ENCODE data around the gene PLAGL2. TPM values are rescaled to one million over a fixed set of nuclear protein-coding genes. Genes with fewer than 3 reads are reported as not detected.

The PLAGL2 gene
- polyA plus RNA-seq, 1 donor (not counting 4 experiments of a cell fraction or from before 2014, with no cell fraction given) = 4.3 TPM

DNA sequence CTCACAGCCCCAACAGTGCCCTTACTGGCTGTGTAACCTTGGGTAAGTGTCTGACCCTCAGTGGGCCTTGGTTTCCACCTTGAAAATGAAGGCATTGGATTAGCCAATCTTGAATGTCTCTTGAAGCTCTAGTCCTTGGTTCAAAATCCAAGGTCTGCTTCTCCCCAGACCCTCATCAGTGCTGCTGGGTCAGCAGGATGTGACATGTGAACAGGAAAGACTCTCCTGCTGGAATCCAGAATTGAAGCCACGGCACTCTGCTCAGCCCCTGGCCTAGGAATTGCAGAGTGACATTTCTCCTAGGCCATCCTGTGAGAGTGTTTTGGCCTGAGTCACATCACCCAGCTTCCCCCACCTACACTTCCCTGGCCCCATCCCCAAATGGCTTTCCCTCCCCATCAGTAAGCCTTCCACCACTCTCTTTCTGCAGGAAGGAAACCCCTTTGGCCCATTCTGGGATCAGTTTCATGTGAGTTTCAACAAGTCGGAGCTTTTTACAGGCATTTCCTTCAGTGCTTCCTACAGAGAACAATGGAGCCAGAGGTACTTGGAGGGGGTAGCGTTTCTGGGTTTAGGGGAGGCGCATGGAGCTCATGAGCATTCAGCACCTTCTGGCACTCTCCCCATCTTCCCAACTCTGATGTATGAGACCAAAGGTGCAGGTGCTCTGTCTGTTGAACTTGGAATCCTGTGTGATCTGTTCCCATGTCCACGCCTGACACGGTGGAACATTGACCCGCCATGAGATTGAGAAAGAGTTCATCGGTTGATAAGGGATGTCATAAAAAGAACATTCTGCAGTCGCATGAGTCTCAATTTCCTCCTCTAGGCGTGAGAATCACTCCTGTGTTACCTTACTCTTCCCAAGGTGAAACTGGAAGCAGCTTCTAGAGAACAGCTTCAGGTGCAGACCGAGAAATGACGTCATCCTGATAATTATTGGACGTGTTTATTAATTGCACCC lies 8.9 kb upstream of the PLAGL2 start:
- dilution Hi-C loops (cut with MboI; ENCODE audit: extremely low pct_ligation_motif_present, low sequenced_read_pairs) = no loop called here
- Histone ChIP-seq H3K4me2 (ENCODE audit: control insufficient read depth, extremely low read depth, insufficient read depth, low read depth, low read length) (no peak overlapping the region), H3K9me1 (ENCODE audit: control insufficient read depth, extremely low read depth, insufficient read depth, low read length) (no peaks in the 10 kb centered on the region), H3K4me1 (ENCODE audit: control insufficient read depth, extremely low read depth, insufficient read depth, low read length) (no peaks in the 10 kb centered on the region), H3K36me3 (ENCODE audit: control insufficient read depth in 2 of 2, extremely low read depth in 1 of 2, insufficient read depth in 2 of 2, low read length in 2 of 2) (peaks cover 31 to 37% of the 10 kb centered on the region in 2 experiments), H2AFZ (ENCODE audit: control insufficient read depth, low read length) (no peak overlapping the region), H3K9ac (ENCODE audit: control insufficient read depth, extremely low read depth, insufficient read depth, low read length) (no peak overlapping the region), H3K27ac (ENCODE audit: control insufficient read depth, insufficient read depth, low read length) (no peak overlapping the region), H4K20me1 (ENCODE audit: control insufficient read depth, extremely low read depth, insufficient read depth, low read length) (no peaks in the 10 kb centered on the region), H3K27me3 (ENCODE audit: control insufficient read depth, extremely low read depth, insufficient read depth, low read length) (no peaks in the 10 kb centered on the region), H3K79me2 (ENCODE audit: control insufficient read depth, insufficient read depth, low read length) (peaks cover 5% of the 10 kb centered on the region), H3K9me3 (ENCODE audit: control insufficient read depth, low read depth, low read length) (no peaks in the 10 kb centered on the region), H3K4me3 (ENCODE audit: control insufficient read depth in 2 of 3, extremely low read depth in 1 of 3, insufficient read depth in 2 of 3, low read depth in 1 of 3, low read length in 3 of 3) (no peak overlapping the region)
- TF ChIP-seq EZH2 (IDR thresholded peaks at IDR 0.05; ENCODE audit: low read length) = no peak
- TF ChIP-seq, protein P1, sequence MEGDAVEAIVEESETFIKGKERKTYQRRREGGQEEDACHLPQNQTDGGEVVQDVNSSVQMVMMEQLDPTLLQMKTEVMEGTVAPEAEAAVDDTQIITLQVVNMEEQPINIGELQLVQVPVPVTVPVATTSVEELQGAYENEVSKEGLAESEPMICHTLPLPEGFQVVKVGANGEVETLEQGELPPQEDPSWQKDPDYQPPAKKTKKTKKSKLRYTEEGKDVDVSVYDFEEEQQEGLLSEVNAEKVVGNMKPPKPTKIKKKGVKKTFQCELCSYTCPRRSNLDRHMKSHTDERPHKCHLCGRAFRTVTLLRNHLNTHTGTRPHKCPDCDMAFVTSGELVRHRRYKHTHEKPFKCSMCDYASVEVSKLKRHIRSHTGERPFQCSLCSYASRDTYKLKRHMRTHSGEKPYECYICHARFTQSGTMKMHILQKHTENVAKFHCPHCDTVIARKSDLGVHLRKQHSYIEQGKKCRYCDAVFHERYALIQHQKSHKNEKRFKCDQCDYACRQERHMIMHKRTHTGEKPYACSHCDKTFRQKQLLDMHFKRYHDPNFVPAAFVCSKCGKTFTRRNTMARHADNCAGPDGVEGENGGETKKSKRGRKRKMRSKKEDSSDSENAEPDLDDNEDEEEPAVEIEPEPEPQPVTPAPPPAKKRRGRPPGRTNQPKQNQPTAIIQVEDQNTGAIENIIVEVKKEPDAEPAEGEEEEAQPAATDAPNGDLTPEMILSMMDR (optimal IDR thresholded peaks at IDR 0.05 in 1 of 3, IDR thresholded peaks at IDR 0.05 in 1 of 3, conservative IDR thresholded peaks at IDR 0.05 in 1 of 3; ENCODE audit: extremely low read depth in 1 of 3, insufficient read depth in 2 of 3, low read length in 3 of 3) = no peak
- FAIRE-seq (no peak), DNase-seq (ENCODE audit: low read depth, low spot score) (no peak)

DNA sequence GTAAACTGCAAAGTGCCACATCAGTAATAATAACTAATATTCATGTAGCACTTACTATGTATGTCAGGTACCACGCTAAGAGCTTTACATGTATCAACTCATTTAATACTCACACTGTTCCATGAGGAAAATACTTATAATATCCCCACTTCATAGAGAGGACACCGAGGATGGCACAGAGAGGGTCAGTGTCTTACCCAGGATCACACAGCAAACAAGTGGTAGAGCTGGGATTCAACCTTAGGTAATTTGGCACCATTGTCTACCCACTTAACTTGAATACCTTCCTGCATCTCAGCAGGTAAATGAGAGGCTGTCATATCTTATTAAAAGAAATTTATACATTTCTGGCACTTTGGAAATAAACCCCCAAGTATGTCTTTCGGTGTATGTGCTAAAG lies 8.2 kb upstream of the PLAGL2 start:
- DNase-seq (ENCODE audit: low read depth, low spot score) = no peak
- Histone ChIP-seq H2AFZ (ENCODE audit: control insufficient read depth, low read length) (no peak overlapping the region), H3K27me3 (ENCODE audit: control insufficient read depth, extremely low read depth, insufficient read depth, low read length) (no peaks in the 10 kb centered on the region), H3K9me3 (ENCODE audit: control insufficient read depth, low read depth, low read length) (no peaks in the 10 kb centered on the region), H3K4me1 (ENCODE audit: control insufficient read depth, extremely low read depth, insufficient read depth, low read length) (no peaks in the 10 kb centered on the region), H3K4me3 (ENCODE audit: control insufficient read depth in 2 of 3, extremely low read depth in 1 of 3, insufficient read depth in 2 of 3, low read depth in 1 of 3, low read length in 3 of 3) (no peak overlapping the region), H3K79me2 (ENCODE audit: control insufficient read depth, insufficient read depth, low read length) (peaks cover 6% of the 10 kb centered on the region), H4K20me1 (ENCODE audit: control insufficient read depth, extremely low read depth, insufficient read depth, low read length) (no peaks in the 10 kb centered on the region), H3K27ac (ENCODE audit: control insufficient read depth, insufficient read depth, low read length) (no peak overlapping the region), H3K9ac (ENCODE audit: control insufficient read depth, extremely low read depth, insufficient read depth, low read length) (no peak overlapping the region), H3K4me2 (ENCODE audit: control insufficient read depth, extremely low read depth, insufficient read depth, low read depth, low read length) (no peak overlapping the region), H3K9me1 (ENCODE audit: control insufficient read depth, extremely low read depth, insufficient read depth, low read length) (no peaks in the 10 kb centered on the region), H3K36me3 (ENCODE audit: control insufficient read depth in 2 of 2, extremely low read depth in 1 of 2, insufficient read depth in 2 of 2, low read length in 2 of 2) (peaks cover 30 to 38% of the 10 kb centered on the region in 2 experiments)
- TF ChIP-seq EZH2 (IDR thresholded peaks at IDR 0.05; ENCODE audit: low read length) = no peak
- TF ChIP-seq, protein P1 (optimal IDR thresholded peaks at IDR 0.05 in 1 of 3, IDR thresholded peaks at IDR 0.05 in 1 of 3, conservative IDR thresholded peaks at IDR 0.05 in 1 of 3; ENCODE audit: extremely low read depth in 1 of 3, insufficient read depth in 2 of 3, low read length in 3 of 3) = no peak
- dilution Hi-C loops (cut with MboI; ENCODE audit: extremely low pct_ligation_motif_present, low sequenced_read_pairs) = no loop called here
- no peak for FAIRE-seq
